Measurements from ENCODE around the gene CCS. TPM values are rescaled to one million over a fixed set of nuclear protein-coding genes. Genes with fewer than 3 reads are reported as not detected.
A peak's percentile ranks its signal among the peaks of the same experiment; 100 is the strongest.

CCS gene
- total and polyA plus RNA-seq, 7 experiments from 2014 or later = 32.8 to 63.5 (median 42.5) TPM

DNA sequence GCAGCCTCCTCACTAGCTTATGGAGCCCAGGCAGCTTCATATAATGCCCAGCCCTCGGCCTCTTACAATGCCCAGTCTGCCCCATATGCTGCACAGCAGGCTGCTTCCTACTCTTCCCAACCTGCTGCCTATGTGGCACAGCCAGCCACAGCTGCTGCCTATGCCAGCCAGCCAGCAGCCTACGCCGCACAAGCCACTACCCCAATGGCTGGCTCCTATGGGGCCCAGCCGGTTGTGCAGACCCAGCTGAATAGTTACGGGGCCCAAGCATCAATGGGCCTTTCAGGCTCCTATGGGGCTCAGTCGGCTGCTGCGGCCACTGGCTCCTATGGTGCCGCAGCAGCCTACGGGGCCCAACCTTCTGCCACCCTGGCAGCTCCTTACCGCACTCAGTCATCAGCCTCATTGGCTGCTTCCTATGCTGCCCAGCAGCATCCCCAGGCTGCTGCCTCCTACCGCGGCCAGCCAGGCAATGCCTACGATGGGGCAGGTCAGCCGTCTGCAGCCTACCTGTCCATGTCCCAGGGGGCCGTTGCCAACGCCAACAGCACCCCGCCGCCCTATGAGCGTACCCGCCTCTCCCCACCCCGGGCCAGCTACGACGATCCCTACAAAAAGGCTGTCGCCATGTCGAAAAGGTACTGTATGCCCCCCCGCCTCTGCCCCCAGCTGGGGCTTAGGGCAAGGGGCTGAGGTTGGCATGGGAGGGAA, 32.2 kb downstream of the CCS start:
- Mint-ChIP-seq H3K27ac (peak overlapping the region in 5 of 9 donors; percentile 21 to 61 (median 43)), H3K9me3 (peaks cover 0 to 4% (median 0%) of the 10 kb centered on the region in 11 donors), H3K4me3 (peak overlapping the region in 2 of 10 donors; percentile 11 to 35), H3K4me1 (peaks cover 52 to 86% (median 71%) of the 10 kb centered on the region in 7 donors), H3K36me3 (peaks cover 0 to 62% (median 33%) of the 10 kb centered on the region in 5 donors), H3K27me3 (no peaks in the 10 kb centered on the region)
- Histone ChIP-seq H3K4me3 (ENCODE audit: low read length) (no peak overlapping the region), H3K9me3 (ENCODE audit: control insufficient read depth in 2 of 3, low read length in 3 of 3) (no peaks in the 10 kb centered on the region), H3K36me3 (ENCODE audit: control insufficient read depth in 2 of 3, insufficient read depth in 3 of 3, low read length in 3 of 3) (peaks cover 36 to 70% (median 38%) of the 10 kb centered on the region in 3 experiments), H3K27me3 (ENCODE audit: control insufficient read depth in 2 of 2, insufficient read depth in 2 of 2, low read length in 2 of 2) (no peaks in the 10 kb centered on the region), H3K4me1 (ENCODE audit: control insufficient read depth in 2 of 2, insufficient read depth in 2 of 2, low read length in 2 of 2) (peaks cover 24 to 39% of the 10 kb centered on the region in 2 donors), H3K27ac (ENCODE audit: low read depth, low read length) (no peak overlapping the region)
- ATAC-seq = peak; percentile 2
- intact Hi-C loops (cut with micrococcal nuclease) = no loop called here
- POLR2A ChIA-PET = interaction anchor here (0.9 to 12.0 kb wide), 4 partner anchors 9 to 31 kb away, joined by 3 to 376 read pairs (median 5); partner anchors contain the start of genes RBM14 and RBM4
- no peak for DNase-seq
- CTCF ChIA-PET = interaction anchor here (1.5 kb wide), 1 partner anchor 12 kb away, joined by 5 read pairs; no protein-coding TSS in a partner anchor

- H3K4me3 Mint-ChIP-seq = no peak overlapping the region
- no peaks in the 10 kb centered on the region for H3K27me3 Mint-ChIP-seq
- ATAC-seq (peak; percentile 15), DNase-seq (no peak)
- POLR2A ChIA-PET = interaction anchor here (0.9 to 12.0 kb wide), 3 partner anchors 9 to 19 kb away, joined by 3 to 376 read pairs (median 7); partner anchors contain the start of genes RBM14 and RBM4
- intact Hi-C loops (cut with micrococcal nuclease) = no loop called here
- H3K4me1 Mint-ChIP-seq = peaks cover 50 to 83% (median 68%) of the 10 kb centered on the region in 7 donors
- H3K27me3 ChIP-seq (ENCODE audit: control insufficient read depth in 2 of 2, insufficient read depth in 2 of 2, low read length in 2 of 2) = no peaks in the 10 kb centered on the region
- peaks cover 24 to 34% of the 10 kb centered on the region in 2 donors for H3K4me1 ChIP-seq (ENCODE audit: control insufficient read depth in 2 of 2, insufficient read depth in 2 of 2, low read length in 2 of 2)
- no peaks in the 10 kb centered on the region for H3K9me3 ChIP-seq (ENCODE audit: control insufficient read depth in 2 of 3, low read length in 3 of 3)
- no peak overlapping the region for H3K4me3 ChIP-seq (ENCODE audit: low read length)
- H3K27ac Mint-ChIP-seq = peak overlapping the region in 2 of 9 donors; percentile 32 to 72
- CTCF ChIA-PET = no interaction called here
- H3K36me3 Mint-ChIP-seq = peaks cover 0 to 62% (median 34%) of the 10 kb centered on the region in 5 donors
- H3K36me3 ChIP-seq (ENCODE audit: control insufficient read depth in 2 of 3, insufficient read depth in 3 of 3, low read length in 3 of 3) = peaks cover 36 to 74% (median 38%) of the 10 kb centered on the region in 3 experiments
- H3K9me3 Mint-ChIP-seq = peaks cover 0 to 4% (median 0%) of the 10 kb centered on the region in 11 donors
- no peak overlapping the region for H3K27ac ChIP-seq (ENCODE audit: low read depth, low read length)
These were observed 32.8 kb downstream of the CCS start for GRCh38 chr11:66625752-66626149.

- H3K27ac ChIP-seq (ENCODE audit: low read depth, low read length) = no peak overlapping the region
- Mint-ChIP-seq H3K4me1 (peaks cover 45 to 77% (median 62%) of the 10 kb centered on the region in 7 donors), H3K27me3 (no peaks in the 10 kb centered on the region), H3K36me3 (peaks cover 0 to 62% (median 33%) of the 10 kb centered on the region in 5 donors), H3K4me3 (no peak overlapping the region), H3K27ac (peak overlapping the region in 3 of 9 donors; percentile 20 to 56 (median 54)), H3K9me3 (peaks cover 0 to 4% (median 0%) of the 10 kb centered on the region in 11 donors)
- ChIA-PET POLR2A (interaction anchor here (0.9 to 12.0 kb wide), 4 partner anchors 9 to 28 kb away, joined by 3 to 376 read pairs (median 8); partner anchors contain the start of genes RBM14 and RBM4), CTCF (no interaction called here)
- DNase-seq (no peak), ATAC-seq (no peak)
- H3K4me3 ChIP-seq (ENCODE audit: low read length) = no peak overlapping the region
- intact Hi-C loops (cut with micrococcal nuclease) = no loop called here
- peaks cover 19 to 29% of the 10 kb centered on the region in 2 donors for H3K4me1 ChIP-seq (ENCODE audit: control insufficient read depth in 2 of 2, insufficient read depth in 2 of 2, low read length in 2 of 2)
- no peaks in the 10 kb centered on the region for H3K9me3 ChIP-seq (ENCODE audit: control insufficient read depth in 2 of 3, low read length in 3 of 3)
- H3K27me3 ChIP-seq (ENCODE audit: control insufficient read depth in 2 of 2, insufficient read depth in 2 of 2, low read length in 2 of 2) = no peaks in the 10 kb centered on the region
- peaks cover 36 to 74% (median 38%) of the 10 kb centered on the region in 3 experiments for H3K36me3 ChIP-seq (ENCODE audit: control insufficient read depth in 2 of 3, insufficient read depth in 3 of 3, low read length in 3 of 3)
These were observed 33.4 kb downstream of the CCS start for GRCh38 chr11:66626382-66626781.

GRCh38 chr11:66626926-66627325, 33.9 kb downstream of the CCS start:
- Histone ChIP-seq H3K36me3 (ENCODE audit: control insufficient read depth in 2 of 3, insufficient read depth in 3 of 3, low read length in 3 of 3) (peaks cover 36 to 77% (median 38%) of the 10 kb centered on the region in 3 experiments), H3K4me3 (ENCODE audit: low read length) (no peak overlapping the region), H3K27ac (ENCODE audit: low read depth, low read length) (no peak overlapping the region), H3K4me1 (ENCODE audit: control insufficient read depth in 2 of 2, insufficient read depth in 2 of 2, low read length in 2 of 2) (peaks cover 13 to 24% of the 10 kb centered on the region in 2 donors), H3K27me3 (ENCODE audit: control insufficient read depth in 2 of 2, insufficient read depth in 2 of 2, low read length in 2 of 2) (no peaks in the 10 kb centered on the region), H3K9me3 (ENCODE audit: control insufficient read depth in 2 of 3, low read length in 3 of 3) (no peaks in the 10 kb centered on the region)
- Mint-ChIP-seq H3K27ac (peak overlapping the region in 4 of 9 donors; percentile 20 to 56 (median 53)), H3K27me3 (no peaks in the 10 kb centered on the region), H3K36me3 (peaks cover 0 to 59% (median 35%) of the 10 kb centered on the region in 5 donors), H3K4me3 (no peak overlapping the region), H3K9me3 (peaks cover 0 to 4% (median 0%) of the 10 kb centered on the region in 11 donors), H3K4me1 (peaks cover 41 to 77% (median 61%) of the 10 kb centered on the region in 7 donors)
- intact Hi-C loops (cut with micrococcal nuclease) = no loop called here
- ATAC-seq (no peak), DNase-seq (no peak)
- ChIA-PET CTCF (no interaction called here), POLR2A (interaction anchor here (1.0 to 12.0 kb wide), 3 partner anchors 10 to 27 kb away, joined by 3 to 376 read pairs (median 12); partner anchors contain the start of genes RBM14 and RBM4)

GRCh38 chr11:66628061-66628603, 35.1 kb downstream of the CCS start:
- H3K9me3 ChIP-seq (ENCODE audit: control insufficient read depth in 2 of 3, low read length in 3 of 3) = no peaks in the 10 kb centered on the region
- POLR2A ChIA-PET = interaction anchor here (0.6 to 1.3 kb wide), 4 partner anchors 9 to 37 kb away, joined by 3 to 5 read pairs (median 3); partner anchors contain the start of gene RBM4
- DNase-seq (no peak), ATAC-seq (no peak)
- no peak overlapping the region for H3K27ac ChIP-seq (ENCODE audit: low read depth, low read length)
- Mint-ChIP-seq H3K27ac (peak overlapping the region in 6 of 9 donors; percentile 9 to 74 (median 26)), H3K27me3 (no peaks in the 10 kb centered on the region), H3K9me3 (peaks cover 0 to 2% (median 0%) of the 10 kb centered on the region in 11 donors), H3K36me3 (peaks cover 0 to 61% (median 38%) of the 10 kb centered on the region in 5 donors), H3K4me1 (peaks cover 32 to 69% (median 56%) of the 10 kb centered on the region in 7 donors), H3K4me3 (peak overlapping the region in 2 of 10 donors; percentile 9 to 20)
- H3K4me3 ChIP-seq (ENCODE audit: low read length) = no peak overlapping the region
- CTCF ChIA-PET = interaction anchor here (1.1 to 2.0 kb wide), 2 partner anchors 10 to 47 kb away, joined by 3 to 5 read pairs; partner anchors contain the start of gene RBM4
- peaks cover 2 to 16% of the 10 kb centered on the region in 2 donors for H3K4me1 ChIP-seq (ENCODE audit: control insufficient read depth in 2 of 2, insufficient read depth in 2 of 2, low read length in 2 of 2)
- no peaks in the 10 kb centered on the region for H3K27me3 ChIP-seq (ENCODE audit: control insufficient read depth in 2 of 2, insufficient read depth in 2 of 2, low read length in 2 of 2)
- intact Hi-C loops (cut with micrococcal nuclease) = no loop called here
- H3K36me3 ChIP-seq (ENCODE audit: control insufficient read depth in 2 of 3, insufficient read depth in 3 of 3, low read length in 3 of 3) = peaks cover 36 to 82% (median 38%) of the 10 kb centered on the region in 3 experiments

GRCh38 chr11:66629356-66629755, 36.4 kb downstream of the CCS start:
- CTCF ChIA-PET = interaction anchor here (0.6 to 2.0 kb wide), 2 partner anchors 9 to 920 kb away, joined by 3 to 5 read pairs; partner anchors contain the start of gene RBM4
- Histone ChIP-seq H3K36me3 (ENCODE audit: control insufficient read depth in 2 of 3, insufficient read depth in 3 of 3, low read length in 3 of 3) (peaks cover 32 to 74% (median 38%) of the 10 kb centered on the region in 3 experiments), H3K4me1 (ENCODE audit: control insufficient read depth in 2 of 2, insufficient read depth in 2 of 2, low read length in 2 of 2) (peaks cover 4% of the 10 kb centered on the region in 2 donors), H3K27ac (ENCODE audit: low read depth, low read length) (no peak overlapping the region), H3K27me3 (ENCODE audit: control insufficient read depth in 2 of 2, insufficient read depth in 2 of 2, low read length in 2 of 2) (no peaks in the 10 kb centered on the region), H3K4me3 (ENCODE audit: low read length) (no peak overlapping the region), H3K9me3 (ENCODE audit: control insufficient read depth in 2 of 3, low read length in 3 of 3) (no peaks in the 10 kb centered on the region)
- DNase-seq (no peak), ATAC-seq (no peak)
- Mint-ChIP-seq H3K9me3 (peaks cover 0 to 2% (median 0%) of the 10 kb centered on the region in 11 donors), H3K36me3 (peaks cover 0 to 53% (median 31%) of the 10 kb centered on the region in 5 donors), H3K4me1 (peaks cover 26 to 61% (median 48%) of the 10 kb centered on the region in 7 donors), H3K27me3 (no peaks in the 10 kb centered on the region), H3K27ac (peak overlapping the region in 4 of 9 donors; percentile 16 to 76 (median 36)), H3K4me3 (peak overlapping the region in 2 of 10 donors; percentile 3 to 8)
- POLR2A ChIA-PET = interaction anchor here (0.7 to 18.2 kb wide), 2 partner anchors 8 to 11 kb away, joined by 4 to 376 read pairs; partner anchors contain the start of gene RBM14
- intact Hi-C loops (cut with micrococcal nuclease) = no loop called here

Data from naive thymus-derived CD4-positive, alpha-beta T cell (primary cell).